DOHH2 (cell line): Measurements from ENCODE around the gene PEX10.

Experiments
- H3F3A ChIP-seq: fragments of 200-600 bp; sonication (generic), shearing (Covaris generic); 2 replicates; pipeline ENCODE4 v1.6.0; 2016; ENCODE audit warnings: antibody characterized with exemption, mild to moderate bottlenecking; ENCODE audit not compliant: control insufficient read depth, insufficient read depth
- H3K27ac ChIP-seq: fragments of 200-600 bp; sonication (generic); 2 replicates; pipeline ENCODE4 v1.5.1; 2014; ENCODE audit warnings: low read depth, mild to moderate bottlenecking, low read length, moderate library complexity
- H3K27me3 ChIP-seq: fragments of 200-600 bp; sonication (generic); 2 replicates; pipeline ENCODE4 v1.6.1; 2014; ENCODE audit warnings: mild to moderate bottlenecking, low read length, mixed read lengths; ENCODE audit not compliant: control insufficient read depth
- H3K36me3 ChIP-seq: fragments of 200-600 bp; sonication (generic); 2 replicates; pipeline ENCODE4 v1.6.1; 2014; ENCODE audit warnings: mild to moderate bottlenecking, low read length, moderate library complexity, mixed read lengths; ENCODE audit not compliant: control insufficient read depth
- H3K4me1 ChIP-seq: fragments of 200-600 bp; sonication (generic); 2 replicates; pipeline ENCODE4 v1.6.1; 2014; ENCODE audit warnings: mild to moderate bottlenecking, low read length, mixed read lengths; ENCODE audit not compliant: control insufficient read depth
- H3K4me2 ChIP-seq: fragments of 200-600 bp; sonication (generic); 2 replicates; pipeline ENCODE4 v1.6.0; 2014; ENCODE audit warnings: mild to moderate bottlenecking, low read length, moderate library complexity
- H3K4me3 ChIP-seq: fragments of 200-600 bp; sonication (generic); 2 replicates; pipeline ENCODE4 v1.5.1; 2014; ENCODE audit warnings: mild to moderate bottlenecking, low read length, mixed read lengths
- H3K79me2 ChIP-seq: fragments of 200-600 bp; sonication (generic); 2 replicates; pipeline ENCODE4 v1.6.1; 2014; ENCODE audit warnings: mild to moderate bottlenecking, low read length, mixed read lengths; ENCODE audit not compliant: control insufficient read depth
- H3K9me2 ChIP-seq: fragments of 200-600 bp; sonication (generic); replicated peaks from 2 replicates; pipeline ENCODE4 v1.6.1; 2014; ENCODE audit warnings: mild to moderate bottlenecking, low read length, mixed read lengths; ENCODE audit not compliant: control insufficient read depth
- H3K9me3 ChIP-seq: fragments of 200-600 bp; sonication (generic); 2 replicates; pipeline ENCODE4 v1.6.1; 2014; ENCODE audit warnings: antibody characterized with exemption, low read length, mixed read lengths; ENCODE audit not compliant: control insufficient read depth, insufficient read depth
- H4K20me1 ChIP-seq: fragments of 200-600 bp; sonication (generic); 2 replicates; pipeline ENCODE4 v1.6.0; 2014; ENCODE audit warnings: low read depth, mild to moderate bottlenecking, antibody characterized with exemption, low read length, moderate library complexity; ENCODE audit not compliant: control insufficient read depth, insufficient read depth
- EZH2phosphoT487 ChIP-seq: fragments of 200-600 bp; sonication (generic); IDR thresholded peaks from 2 replicates; pipeline ENCODE4 v1.6.1; 2017; ENCODE audit warnings: borderline replicate concordance, mild to moderate bottlenecking, antibody characterized with exemption, low read length, moderate library complexity, mixed read lengths
- TF ChIP-seq, protein P1 (sequence below): fragments of 200-600 bp; sonication (generic); IDR thresholded peaks from one replicate; pipeline ENCODE4 v1.5.1; 2014; ENCODE audit warnings: antibody characterized with exemption, mild to moderate bottlenecking, low read depth, low read length; ENCODE audit not compliant: poor library complexity, severe bottlenecking

The PEX10 gene

DNA sequence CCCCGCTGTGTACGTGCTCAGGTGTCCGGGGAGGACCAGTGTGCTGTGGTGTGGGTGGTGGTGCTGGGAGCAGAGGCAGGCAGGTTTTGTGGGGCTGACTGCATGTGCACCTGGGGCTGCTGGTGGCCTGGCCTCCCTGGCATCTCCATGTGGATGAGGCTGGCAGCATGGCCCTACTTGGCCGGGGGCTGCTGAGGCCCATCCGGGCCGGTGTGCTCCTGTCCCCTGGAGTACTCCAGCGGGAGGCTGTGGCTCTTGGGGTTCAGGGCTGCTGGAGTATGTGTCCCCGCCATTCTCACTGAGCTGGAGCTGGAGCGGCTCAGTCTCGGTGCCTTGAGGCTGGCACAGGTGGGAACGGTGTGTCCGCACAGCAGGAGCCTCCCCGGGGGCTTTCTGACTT is 20.8 kb upstream of the PEX10 start:
- TF ChIP-seq EZH2phosphoT487: no peak
- TF ChIP-seq, protein P1, sequence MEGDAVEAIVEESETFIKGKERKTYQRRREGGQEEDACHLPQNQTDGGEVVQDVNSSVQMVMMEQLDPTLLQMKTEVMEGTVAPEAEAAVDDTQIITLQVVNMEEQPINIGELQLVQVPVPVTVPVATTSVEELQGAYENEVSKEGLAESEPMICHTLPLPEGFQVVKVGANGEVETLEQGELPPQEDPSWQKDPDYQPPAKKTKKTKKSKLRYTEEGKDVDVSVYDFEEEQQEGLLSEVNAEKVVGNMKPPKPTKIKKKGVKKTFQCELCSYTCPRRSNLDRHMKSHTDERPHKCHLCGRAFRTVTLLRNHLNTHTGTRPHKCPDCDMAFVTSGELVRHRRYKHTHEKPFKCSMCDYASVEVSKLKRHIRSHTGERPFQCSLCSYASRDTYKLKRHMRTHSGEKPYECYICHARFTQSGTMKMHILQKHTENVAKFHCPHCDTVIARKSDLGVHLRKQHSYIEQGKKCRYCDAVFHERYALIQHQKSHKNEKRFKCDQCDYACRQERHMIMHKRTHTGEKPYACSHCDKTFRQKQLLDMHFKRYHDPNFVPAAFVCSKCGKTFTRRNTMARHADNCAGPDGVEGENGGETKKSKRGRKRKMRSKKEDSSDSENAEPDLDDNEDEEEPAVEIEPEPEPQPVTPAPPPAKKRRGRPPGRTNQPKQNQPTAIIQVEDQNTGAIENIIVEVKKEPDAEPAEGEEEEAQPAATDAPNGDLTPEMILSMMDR: no peak
- Histone ChIP-seq H3K27ac (no peak overlapping the region), H3K9me3 (peaks cover 21% of the 10 kb centered on the region; the same call in 1 of the 2 replicates), H3F3A (no peaks in the 10 kb centered on the region), H3K27me3 (no peaks in the 10 kb centered on the region), H3K36me3 (no peaks in the 10 kb centered on the region), H3K4me2 (no peak overlapping the region), H3K9me2 (no peaks in the 10 kb centered on the region), H3K4me1 (no peaks in the 10 kb centered on the region), H3K4me3 (no peak overlapping the region), H4K20me1 (no peaks in the 10 kb centered on the region), H3K79me2 (no peaks in the 10 kb centered on the region)

DNA sequence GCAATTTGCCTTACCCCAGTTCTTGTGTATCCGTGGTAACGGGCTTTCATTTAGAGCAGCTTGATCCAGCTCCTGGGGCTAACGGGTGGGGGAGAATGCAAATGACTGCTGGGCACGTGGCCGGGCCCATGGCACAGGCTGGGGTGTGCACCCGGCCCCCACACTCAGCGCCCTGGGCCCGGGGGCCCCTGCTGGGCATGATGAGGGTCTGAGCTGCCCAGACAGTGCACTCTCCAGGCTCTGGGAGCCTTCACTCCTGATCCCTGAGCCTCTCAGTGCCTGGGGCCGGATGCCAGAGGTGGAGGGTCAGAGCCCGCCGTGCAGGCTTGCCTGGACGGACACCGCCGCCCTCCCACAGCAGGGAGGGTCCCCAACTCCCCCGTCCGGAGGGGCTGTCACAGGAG is 20.1 kb upstream of the PEX10 start:
- H3K4me2 ChIP-seq: no peak overlapping the region

DNA sequence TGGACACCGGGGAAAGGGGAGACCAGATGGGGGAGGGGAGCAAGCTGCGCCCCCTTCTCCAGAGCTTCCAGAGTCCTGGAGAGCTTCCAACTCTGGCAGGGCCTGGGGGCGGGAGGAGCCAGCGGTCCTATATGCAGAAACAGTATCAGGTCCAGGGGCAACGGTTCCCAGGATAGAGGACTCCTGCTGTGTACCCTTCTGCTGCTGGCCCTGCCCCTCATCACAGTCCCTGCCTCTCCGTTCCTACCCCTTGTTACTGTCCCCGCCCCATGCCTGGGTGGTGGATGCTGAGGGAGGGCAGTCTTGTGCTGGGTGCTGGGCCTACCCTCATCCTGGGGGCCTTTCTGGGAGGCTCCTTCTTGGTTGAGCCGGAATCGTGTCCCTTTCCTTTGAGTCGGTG is 19.2 kb upstream of the PEX10 start:
- Histone ChIP-seq H3K9me2 (no peaks in the 10 kb centered on the region), H3K9me3 (peaks cover 21% of the 10 kb centered on the region; the same call in 1 of the 2 replicates), H3K4me1 (no peaks in the 10 kb centered on the region), H4K20me1 (no peaks in the 10 kb centered on the region), H3K27me3 (no peaks in the 10 kb centered on the region), H3K27ac (no peak overlapping the region), H3K79me2 (no peaks in the 10 kb centered on the region), H3F3A (no peaks in the 10 kb centered on the region), H3K36me3 (no peaks in the 10 kb centered on the region), H3K4me3 (no peak overlapping the region), H3K4me2 (no peak overlapping the region)
- TF ChIP-seq, protein P1: no peak

More for the DNA sequence above, 20.1 kb upstream of the PEX10 start:
- H3F3A ChIP-seq: no peaks in the 10 kb centered on the region
- no peaks in the 10 kb centered on the region for H3K4me1 ChIP-seq
- H3K27me3 ChIP-seq: no peaks in the 10 kb centered on the region
- H4K20me1 ChIP-seq: no peaks in the 10 kb centered on the region
- H3K9me3 ChIP-seq: peaks cover 21% of the 10 kb centered on the region; the same call in 1 of the 2 replicates
- TF ChIP-seq, protein P1: no peak
- no peak for TF ChIP-seq EZH2phosphoT487
- H3K9me2 ChIP-seq: no peaks in the 10 kb centered on the region
- H3K36me3 ChIP-seq: no peaks in the 10 kb centered on the region
- H3K4me3 ChIP-seq: no peak overlapping the region
- H3K79me2 ChIP-seq: no peaks in the 10 kb centered on the region
- H3K27ac ChIP-seq: no peak overlapping the region

DNA sequence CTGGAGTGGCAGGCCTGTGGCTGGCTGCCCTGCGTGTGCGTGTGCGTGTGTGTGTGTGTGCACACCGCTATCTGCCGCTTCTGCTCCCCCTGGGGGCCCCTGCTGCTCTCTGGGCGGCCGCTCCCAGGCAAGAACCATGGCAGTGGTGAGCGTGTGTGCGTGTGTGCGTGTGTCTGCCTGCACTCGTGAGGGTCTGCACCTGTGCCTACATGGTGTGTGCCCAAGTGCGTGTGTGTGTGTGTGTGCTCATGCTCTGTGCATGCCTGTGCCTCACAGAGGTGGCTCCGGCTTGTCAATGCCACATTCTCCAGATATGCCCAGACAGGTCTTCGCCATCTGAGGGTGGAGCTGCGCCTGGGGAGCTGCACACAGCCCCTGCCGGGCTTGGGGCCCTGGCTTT is 18.7 kb upstream of the PEX10 start:
- H3K9me2 ChIP-seq: no peaks in the 10 kb centered on the region
- H4K20me1 ChIP-seq: no peaks in the 10 kb centered on the region
- H3K79me2 ChIP-seq: no peaks in the 10 kb centered on the region
- TF ChIP-seq, protein P1: no peak
- no peak overlapping the region for H3K4me2 ChIP-seq
- H3K4me1 ChIP-seq: no peaks in the 10 kb centered on the region
- no peak overlapping the region for H3K27ac ChIP-seq
- H3K36me3 ChIP-seq: no peaks in the 10 kb centered on the region
- H3K9me3 ChIP-seq: peaks cover 21% of the 10 kb centered on the region; the same call in 1 of the 2 replicates
- no peaks in the 10 kb centered on the region for H3F3A ChIP-seq
- no peaks in the 10 kb centered on the region for H3K27me3 ChIP-seq
- H3K4me3 ChIP-seq: no peak overlapping the region
